D721Med (cell line): ENCODE results near the gene ATG9B.

Source experiments
- DNase-seq: peaks from one replicate; pipeline ENCODE4 v3.0.0; 2011; ENCODE audit warnings: low spot score; ENCODE audit not compliant: insufficient read length
- FAIRE-seq: peaks from 2 replicates; lab custom pipeline; 2011; peaks lifted over from hg19 to GRCh38; lab: Jason Lieb, UNC
- CTCF ChIP-seq: IDR thresholded peaks from 2 replicates; pipeline ENCODE4 v1.5.1; 2012; ENCODE audit warnings: mild to moderate bottlenecking, control low read depth; ENCODE audit not compliant: insufficient read depth; ENCODE audit errors: missing control alignments

ATG9B gene

DNA sequence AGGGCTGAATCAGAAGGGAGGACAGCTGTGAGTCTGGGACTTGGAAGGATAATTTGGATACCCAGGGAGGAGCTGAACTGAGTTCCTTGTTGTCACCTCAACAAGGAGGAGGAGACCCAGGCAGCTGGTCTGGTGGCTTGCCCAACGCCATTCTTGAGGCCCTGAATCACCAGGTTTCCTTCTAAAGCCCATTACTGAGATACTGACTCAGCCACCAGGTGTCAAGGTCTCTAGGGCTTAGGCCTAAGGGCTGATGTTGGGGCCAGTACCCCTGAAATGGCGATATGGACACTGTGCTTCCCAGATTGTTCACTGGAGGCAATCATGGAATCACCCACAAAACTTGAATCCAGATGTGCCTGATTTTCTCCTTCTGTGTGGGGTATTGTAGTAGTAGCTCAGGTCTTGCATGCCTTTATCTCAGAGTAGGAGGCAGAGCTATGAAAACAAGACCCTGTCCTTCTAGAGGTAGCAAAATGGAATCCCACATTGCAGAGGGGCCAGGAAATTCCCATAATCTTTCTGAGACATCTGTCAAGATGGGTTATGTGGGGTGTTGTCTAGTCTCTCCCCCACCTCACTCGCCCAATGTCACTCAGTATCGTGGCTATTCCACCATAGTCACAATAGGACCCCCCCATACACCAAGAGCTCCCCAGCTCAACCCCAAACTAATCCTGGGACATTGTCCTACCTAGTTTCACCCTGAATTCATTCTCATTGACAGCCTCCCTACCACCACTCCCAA lies 1.8 kb upstream of the ATG9B start:
- no peak for DNase-seq
- no peak for FAIRE-seq
- no peak for TF ChIP-seq CTCF

- FAIRE-seq (no peak), DNase-seq (no peak)
- no peak for TF ChIP-seq CTCF
Measured at GRCh38 chr7:151023232-151023631, 1.1 kb downstream of the ATG9B start.

DNA sequence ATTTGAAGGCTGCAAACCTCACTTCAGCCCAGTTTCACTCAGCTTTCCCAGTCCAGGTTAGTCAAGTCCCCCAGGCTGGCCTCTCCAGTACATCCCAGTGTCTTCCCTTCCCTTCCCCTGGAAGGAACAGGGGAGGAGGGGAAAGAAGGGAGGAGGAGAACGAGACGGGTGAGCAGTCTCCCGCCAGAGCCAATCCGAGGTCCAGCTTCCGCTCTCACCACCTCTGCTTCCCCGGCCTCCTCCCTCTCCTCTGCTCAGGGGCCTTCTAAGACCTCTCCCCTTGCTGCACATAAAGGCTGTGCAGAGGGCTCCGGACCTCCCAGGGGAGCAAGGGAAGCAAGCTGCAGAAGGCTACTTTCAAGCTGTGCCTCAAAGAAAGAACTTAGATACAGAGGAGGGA lies 4.1 kb downstream of the ATG9B start:
- TF ChIP-seq CTCF, result no peak
- DNase-seq (no peak), FAIRE-seq (no peak)

GRCh38 chr7:151019130-151019447 lies 5.2 kb downstream of the ATG9B start:
- no peak for TF ChIP-seq CTCF
- no peak for DNase-seq
- no peak for FAIRE-seq

DNA sequence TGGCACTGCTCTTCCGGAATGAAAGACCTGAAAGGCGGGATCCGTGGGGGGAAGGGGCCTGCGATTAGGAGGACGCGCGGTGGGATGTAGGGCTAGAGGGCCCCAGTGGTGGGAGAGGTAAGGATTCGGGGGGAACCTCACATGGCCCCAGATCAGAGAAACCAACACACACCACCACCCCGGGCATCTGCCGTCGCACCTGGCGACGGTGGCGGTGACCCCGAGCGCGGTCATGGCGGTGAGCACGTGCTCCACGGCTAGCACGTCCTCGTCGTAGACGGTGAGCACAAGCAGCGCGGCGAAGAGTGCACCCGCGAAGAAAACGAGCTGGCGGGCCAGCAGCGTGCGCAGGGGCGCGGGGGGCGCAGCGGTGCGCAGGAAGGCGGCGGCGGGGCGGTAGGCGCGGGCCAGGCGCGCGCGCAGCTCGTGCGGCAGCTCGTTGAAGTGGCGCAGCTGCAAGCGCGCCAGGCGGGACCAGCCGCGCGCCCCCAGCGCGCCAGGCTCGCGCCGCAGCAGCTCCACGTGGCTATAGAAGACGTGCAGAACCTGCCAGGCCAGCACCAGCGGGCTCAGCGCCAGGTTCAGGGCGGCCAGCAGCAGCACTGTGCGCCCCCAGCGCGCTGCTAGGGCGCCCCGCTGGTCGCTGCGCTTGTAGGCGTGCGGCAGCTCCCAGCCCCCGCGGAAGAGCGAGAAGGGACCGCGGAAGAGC lies 5.7 kb downstream of the ATG9B start:
- no peak for TF ChIP-seq CTCF
- FAIRE-seq, result no peak
- no peak for DNase-seq

GRCh38 chr7:151017953-151018420 lies 6.3 kb downstream of the ATG9B start:
- peak; percentile 84 for DNase-seq
- no peak for FAIRE-seq
- TF ChIP-seq CTCF, result peak; percentile 75
